Spleen (tissue), 13 donors: ENCODE measurements around the gene AOC2. TPM values are rescaled to one million over a fixed set of nuclear protein-coding genes. Genes with fewer than 3 reads are reported as not detected.

Experiments used
- DNase-seq: peaks from one replicate; pipeline ENCODE4 v3.0.0-alpha.2; 2020
- H3K27ac ChIP-seq, 8 donors: fragments of 200-600 bp; sonication (generic) in 7 of 8; 1 replicate in 4 of 8; 2 replicates in 4 of 8; pipeline versions ENCODE4 v1.5.0 to v1.8.0; 2016 to 2021; ENCODE audit warnings: inconsistent platforms in 4 of 8, mild to moderate bottlenecking in 4 of 8, moderate library complexity in 1 of 8
- H3K27me3 ChIP-seq, 7 donors: fragments of 200-600 bp; sonication (generic) in 6 of 7; replicated peaks in 1 of 7; 1 replicate in 4 of 7; 2 replicates in 3 of 7; pipeline versions ENCODE4 v1.5.0 to v1.8.0; 2016 to 2021; ENCODE audit warnings: inconsistent platforms in 3 of 7, mild to moderate bottlenecking in 1 of 7
- H3K36me3 ChIP-seq, 6 donors: fragments of 200-600 bp; sonication (generic) in 5 of 6; 1 replicate in 4 of 6; 2 replicates in 2 of 6; pipeline versions ENCODE4 v1.5.0 to v1.8.0; 2016 to 2021; ENCODE audit warnings: inconsistent platforms in 2 of 6
- H3K4me1 ChIP-seq, 6 donors: fragments of 200-600 bp; sonication (generic) in 5 of 6; 1 replicate in 3 of 6; 2 replicates in 3 of 6; pipeline versions ENCODE4 v1.5.0 to v1.8.0; 2016 to 2021; ENCODE audit warnings: inconsistent platforms in 3 of 6
- H3K4me3 ChIP-seq, 8 donors: fragments of 200-600 bp; sonication (generic) in 7 of 8; 1 replicate in 4 of 8; 2 replicates in 4 of 8; pipeline versions ENCODE4 v1.5.0 to v1.8.0; 2016 to 2021; ENCODE audit warnings: inconsistent platforms in 4 of 8, mild to moderate bottlenecking in 4 of 8, moderate library complexity in 2 of 8
- H3K9me3 ChIP-seq, 8 donors: fragments of 200-600 bp; sonication (generic) in 7 of 8; 1 replicate in 4 of 8; 2 replicates in 4 of 8; pipeline versions ENCODE4 v1.5.0 to v1.8.0; 2016 to 2021; ENCODE audit warnings: inconsistent platforms in 4 of 8
- CTCF ChIP-seq, 11 experiments: fragments of 200-600 bp in 7 of 11; fragments of 450-650 bp in 4 of 11; sonication (generic) in 4 of 11; IDR thresholded peaks in 8 of 11; conservative IDR thresholded peaks in 3 of 11; 1 replicate in 7 of 11; 2 replicates in 4 of 11; pipeline versions ENCODE4 v1.4.0 to v1.8.0; 2016 to 2021; ENCODE audit warnings: antibody characterized with exemption in 11 of 11, inconsistent platforms in 4 of 11, mild to moderate bottlenecking in 1 of 11
- POLR2A ChIP-seq, 3 donors: fragments of 450-650 bp; IDR thresholded peaks; one replicate each; pipeline ENCODE4 v1.5.1; 2017; ENCODE audit warnings: antibody characterized with exemption in 3 of 3, mild to moderate bottlenecking in 1 of 3
- POLR2AphosphoS5 ChIP-seq, 3 donors: sonication (generic); formaldehyde crosslinking; IDR thresholded peaks; one replicate each; pipeline ENCODE4 v1.5.1; 2017; ENCODE audit warnings: antibody characterized with exemption in 3 of 3
- WGBS, 5 donors: extraction: QIAGEN DNeasy Blood & Tissue Kit in 3 of 5; methylation state at CpG; one replicate each; pipeline versions ENCODE4 v1.1.5 to v1.1.7; 2013 to 2018; 5-methylcytosine and 5-hydroxymethylcytosine counted together
- intact Hi-C: fragments of 100-400 bp; cut with DNase I; formaldehyde crosslinking; loops from one replicate; pipeline ENCODE4 v1.15.0; 2023; ENCODE audit warnings: low total_unique reads
- long read RNA-seq, 2 donors: transcript quantifications; one replicate each; lab custom pipeline, GENCODE V29; 2026
- polyA plus RNA-seq, 3 donors: library from polyadenylated mRNA; stranded (reverse); fragments of 200-250 nt; gene quantifications; one replicate each; pipeline ENCODE4 v1.2.1, GENCODE V29; 2013
- total RNA-seq, 7 donors: library from RNA; depleted of rRNA in 3 of 7; stranded (reverse); fragments of >200 nt in 3 of 7; fragmentation: NEBNext Ultra II Directional in 4 of 7; extraction: Animal tissue kit (Norgen Biotek cat#: 25700) in 4 of 7; gene quantifications; one replicate each; pipeline versions ENCODE4 v1.1.0 to v1.2.1, GENCODE V29; 2016 to 2021
- donor health status: healthy with polysubstance abuse.
- donor health status: DM: no; HTN: no; CAD: no; lungs with moderate emphysema.
- donor health status: DM: no; HTN: no; CAD: no.
- donor health status: Bipolar disorder and iron deficiency.
- donor health status: healthy.
- donor health status: DM: no; HTN: no; CAD: no.
- donor health status: DM: yes; HTN: yes; CAD: no.

The AOC2 gene
- total RNA-seq (1 to 10 TPM; 2.3 to 3.6 (median 2.7) TPM), polyA plus RNA-seq (under 1 TPM; 0.59 to 0.90 (median 0.63) TPM)
- long read RNA-seq, donor 1, result 0 reads
- long read RNA-seq, donor 2, result 0 reads

- H3K9me3 ChIP-seq, result no peaks in the 10 kb centered on the region
Measured at GRCh38 chr17:42844271-42844670, at the start of gene AOC2. Gene AOC2 (plus strand): TSS chr17:42844580. CDS start chr17:42844627, 47 bp downstream.

GRCh38 chr17:42795061-42795460 is 49.3 kb upstream of the AOC2 start:
- H3K27ac ChIP-seq, result no peak overlapping the region
- no peaks in the 10 kb centered on the region for H3K9me3 ChIP-seq

More at GRCh38 chr17:42844271-42844670, at the start of gene AOC2:
- TF ChIP-seq POLR2AphosphoS5 (IDR thresholded peaks at IDR 0.05), result no peak
- TF ChIP-seq CTCF (IDR thresholded peaks at IDR 0.05 in 8 of 11, conservative IDR thresholded peaks at IDR 0.05 in 3 of 11), result no peak
- TF ChIP-seq POLR2A (IDR thresholded peaks at IDR 0.05), result no peak
- Histone ChIP-seq H3K4me1 (peaks cover 0 to 66% (median 19%) of the 10 kb centered on the region in 6 donors), H3K27me3 (no peaks in the 10 kb centered on the region), H3K4me3 (no peak within 1 kb of the TSS), H3K27ac (peak within 1 kb of the TSS in 2 of 8 donors; percentile 24 to 31), H3K36me3 (peaks cover 3 to 69% (median 62%) of the 10 kb centered on the region in 6 donors)
- intact Hi-C loops, result no loop called here
- 47 to 70% (median 63%) methylated on average over 4 of the region's 4 CpGs for WGBS, 5 donors
- no peak for DNase-seq

GRCh38 chr17:42795465-42795864 is 48.9 kb upstream of the AOC2 start:
- Histone ChIP-seq H3K4me1 (peaks cover 13 to 43% (median 25%) of the 10 kb centered on the region in 6 donors), H3K36me3 (peaks cover 0 to 20% (median 2%) of the 10 kb centered on the region in 6 donors), H3K27me3 (no peaks in the 10 kb centered on the region), H3K9me3 (no peaks in the 10 kb centered on the region), H3K4me3 (no peak overlapping the region), H3K27ac (no peak overlapping the region)
- DNase-seq, result no peak
- 88 to 93% (median 90%) methylated on average over 10 of the region's 10 CpGs for WGBS, 5 donors
- intact Hi-C loops, result no loop called here
- no peak for TF ChIP-seq POLR2AphosphoS5 (IDR thresholded peaks at IDR 0.05)
- TF ChIP-seq CTCF (IDR thresholded peaks at IDR 0.05 in 8 of 11, conservative IDR thresholded peaks at IDR 0.05 in 3 of 11), result no peak
- no peak for TF ChIP-seq POLR2A (IDR thresholded peaks at IDR 0.05)

More at GRCh38 chr17:42795061-42795460, 49.3 kb upstream of the AOC2 start:
- TF ChIP-seq POLR2A (IDR thresholded peaks at IDR 0.05), result no peak
- no peak for TF ChIP-seq POLR2AphosphoS5 (IDR thresholded peaks at IDR 0.05)
- H3K27me3 ChIP-seq, result no peaks in the 10 kb centered on the region
- H3K4me3 ChIP-seq, result no peak overlapping the region
- peaks cover 13 to 43% (median 25%) of the 10 kb centered on the region in 6 donors for H3K4me1 ChIP-seq
- DNase-seq, result no peak
- intact Hi-C loops, result no loop called here
- peaks cover 0 to 20% (median 2%) of the 10 kb centered on the region in 6 donors for H3K36me3 ChIP-seq
- 24 to 40% (median 29%) methylated on average over 4 of the region's 4 CpGs for WGBS, 5 donors

- WGBS, 5 donors, result 92 to 96% (median 95%) methylated on average over 16 to 18 of the region's 18 CpGs
- Histone ChIP-seq H3K36me3 (peaks cover 0 to 20% (median 2%) of the 10 kb centered on the region in 6 donors), H3K27ac (no peak overlapping the region), H3K27me3 (no peaks in the 10 kb centered on the region), H3K9me3 (no peaks in the 10 kb centered on the region), H3K4me3 (no peak overlapping the region), H3K4me1 (peaks cover 13 to 43% (median 25%) of the 10 kb centered on the region in 6 donors)
- DNase-seq, result no peak
- TF ChIP-seq POLR2A (IDR thresholded peaks at IDR 0.05), result no peak
- TF ChIP-seq POLR2AphosphoS5 (IDR thresholded peaks at IDR 0.05), result no peak
- no peak for TF ChIP-seq CTCF (IDR thresholded peaks at IDR 0.05 in 8 of 11, conservative IDR thresholded peaks at IDR 0.05 in 3 of 11)
- intact Hi-C loops, result no loop called here
Measured at GRCh38 chr17:42796066-42796758, 48.2 kb upstream of the AOC2 start.
